ENCODE measurements around the gene AGAP1. TPM values are rescaled to one million over a fixed set of nuclear protein-coding genes. Genes with fewer than 3 reads are reported as not detected.

The AGAP1 gene
- total and polyA plus RNA-seq, 9 donors, result 5.7 to 32.2 (median 20.2) TPM

- intact Hi-C loops (cut with DNase I), result no loop called here
- Histone ChIP-seq H3K4me1 (ENCODE audit: insufficient read depth) (no peaks in the 10 kb centered on the region), H3K36me3 (no peaks in the 10 kb centered on the region), H3K27ac (no peak overlapping the region), H3K4me3 (no peak overlapping the region), H3K27me3 (no peaks in the 10 kb centered on the region), H3K9me3 (no peaks in the 10 kb centered on the region)
- DNase-seq, result no peak
- no peak for TF ChIP-seq CTCF (IDR thresholded peaks at IDR 0.05)
- no peak for TF ChIP-seq POLR2A (IDR thresholded peaks at IDR 0.05)
- TF ChIP-seq EP300 (IDR thresholded peaks at IDR 0.05), result no peak
- 87 to 93% (median 89%) methylated on average over 16 of the region's 16 CpGs for WGBS, 3 donors
Observed at GRCh38 chr2:236036045-236036444, 542.2 kb downstream of the AGAP1 start.

GRCh38 chr2:236038096-236038495 lies 544.3 kb downstream of the AGAP1 start:
- H3K36me3 ChIP-seq, result no peaks in the 10 kb centered on the region

GRCh38 chr2:236040600-236041328 lies 546.9 kb downstream of the AGAP1 start:
- no peaks in the 10 kb centered on the region for H3K36me3 ChIP-seq
- WGBS, 3 donors, result 89 to 91% (median 90%) methylated on average over 21 of the region's 21 CpGs
- no peak for DNase-seq
- intact Hi-C loops (cut with DNase I), result no loop called here
- no peaks in the 10 kb centered on the region for H3K4me1 ChIP-seq (ENCODE audit: insufficient read depth)
- no peaks in the 10 kb centered on the region for H3K9me3 ChIP-seq
- no peaks in the 10 kb centered on the region for H3K27me3 ChIP-seq
- TF ChIP-seq CTCF (IDR thresholded peaks at IDR 0.05) (no peak), POLR2A (IDR thresholded peaks at IDR 0.05) (no peak), EP300 (IDR thresholded peaks at IDR 0.05) (no peak)
- H3K4me3 ChIP-seq, result no peak overlapping the region
- no peak overlapping the region for H3K27ac ChIP-seq

More at GRCh38 chr2:236038096-236038495, 544.3 kb downstream of the AGAP1 start:
- WGBS, 3 donors, result 90 to 93% (median 92%) methylated on average over 7 of the region's 7 CpGs
- TF ChIP-seq EP300 (IDR thresholded peaks at IDR 0.05), result no peak
- no peak for TF ChIP-seq POLR2A (IDR thresholded peaks at IDR 0.05)
- TF ChIP-seq CTCF (IDR thresholded peaks at IDR 0.05), result no peak
- H3K27ac ChIP-seq, result no peak overlapping the region
- H3K4me1 ChIP-seq (ENCODE audit: insufficient read depth), result no peaks in the 10 kb centered on the region
- intact Hi-C loops (cut with DNase I), result no loop called here
- no peak overlapping the region for H3K4me3 ChIP-seq
- H3K9me3 ChIP-seq, result no peaks in the 10 kb centered on the region
- H3K27me3 ChIP-seq, result no peaks in the 10 kb centered on the region
- no peak for DNase-seq

GRCh38 chr2:236041616-236042015 lies 547.8 kb downstream of the AGAP1 start:
- no peak overlapping the region for H3K4me3 ChIP-seq
- WGBS, 3 donors, result 94 to 95% (median 94%) methylated on average over 8 of the region's 8 CpGs
- no peaks in the 10 kb centered on the region for H3K4me1 ChIP-seq (ENCODE audit: insufficient read depth)
- no peaks in the 10 kb centered on the region for H3K27me3 ChIP-seq
- no peak for DNase-seq
- TF ChIP-seq POLR2A (IDR thresholded peaks at IDR 0.05) (no peak), EP300 (IDR thresholded peaks at IDR 0.05) (no peak), CTCF (IDR thresholded peaks at IDR 0.05) (no peak)
- no peak overlapping the region for H3K27ac ChIP-seq
- H3K36me3 ChIP-seq, result no peaks in the 10 kb centered on the region
- H3K9me3 ChIP-seq, result no peaks in the 10 kb centered on the region
- intact Hi-C loops (cut with DNase I), result no loop called here
